Esophagus squamous epithelium (tissue), 4 donors: ENCODE results near the gene CDHR2.

Source experiments
- CTCF ChIP-seq, 6 experiments: fragments of 450-650 bp in 4 of 6; fragments of 200-600 bp in 2 of 6; sonication (generic) in 2 of 6; IDR thresholded peaks; one replicate each; pipeline ENCODE4 v1.5.1; 2016 to 2019; ENCODE audit warnings: antibody characterized with exemption in 6 of 6, mild to moderate bottlenecking in 4 of 6, moderate library complexity in 4 of 6
- POLR2A ChIP-seq, 4 donors: fragments of 450-650 bp; IDR thresholded peaks; one replicate each; pipeline ENCODE4 v1.6.1; 2017; ENCODE audit warnings: antibody characterized with exemption in 4 of 4, mild to moderate bottlenecking in 4 of 4, moderate library complexity in 3 of 4

GRCh38 chr5:176621661-176622079 lies 72.5 kb downstream of the CDHR2 start:
- TF ChIP-seq CTCF (IDR thresholded peaks at IDR 0.05) = no peak
- no peak for TF ChIP-seq POLR2A (IDR thresholded peaks at IDR 0.05)
